LNCaP clone FGC (cell line): ENCODE data around the gene SPATA9.

Experiments
- DNase-seq: peaks from one replicate; pipeline ENCODE4 v3.0.0-alpha.2; 2011; ENCODE audit warnings: low read depth
- H3K4me3 ChIP-seq: 2 replicates; pipeline ENCODE4 v1.5.1; 2011; ENCODE audit warnings: mild to moderate bottlenecking, low read depth, low read length, control low read depth
- TF ChIP-seq, protein P1 (sequence below): IDR thresholded peaks from 2 replicates; pipeline ENCODE4 v1.5.1; 2012; ENCODE audit warnings: mild to moderate bottlenecking; ENCODE audit not compliant: control insufficient read depth, insufficient read depth; ENCODE audit errors: extremely low read depth

The SPATA9 gene

DNA sequence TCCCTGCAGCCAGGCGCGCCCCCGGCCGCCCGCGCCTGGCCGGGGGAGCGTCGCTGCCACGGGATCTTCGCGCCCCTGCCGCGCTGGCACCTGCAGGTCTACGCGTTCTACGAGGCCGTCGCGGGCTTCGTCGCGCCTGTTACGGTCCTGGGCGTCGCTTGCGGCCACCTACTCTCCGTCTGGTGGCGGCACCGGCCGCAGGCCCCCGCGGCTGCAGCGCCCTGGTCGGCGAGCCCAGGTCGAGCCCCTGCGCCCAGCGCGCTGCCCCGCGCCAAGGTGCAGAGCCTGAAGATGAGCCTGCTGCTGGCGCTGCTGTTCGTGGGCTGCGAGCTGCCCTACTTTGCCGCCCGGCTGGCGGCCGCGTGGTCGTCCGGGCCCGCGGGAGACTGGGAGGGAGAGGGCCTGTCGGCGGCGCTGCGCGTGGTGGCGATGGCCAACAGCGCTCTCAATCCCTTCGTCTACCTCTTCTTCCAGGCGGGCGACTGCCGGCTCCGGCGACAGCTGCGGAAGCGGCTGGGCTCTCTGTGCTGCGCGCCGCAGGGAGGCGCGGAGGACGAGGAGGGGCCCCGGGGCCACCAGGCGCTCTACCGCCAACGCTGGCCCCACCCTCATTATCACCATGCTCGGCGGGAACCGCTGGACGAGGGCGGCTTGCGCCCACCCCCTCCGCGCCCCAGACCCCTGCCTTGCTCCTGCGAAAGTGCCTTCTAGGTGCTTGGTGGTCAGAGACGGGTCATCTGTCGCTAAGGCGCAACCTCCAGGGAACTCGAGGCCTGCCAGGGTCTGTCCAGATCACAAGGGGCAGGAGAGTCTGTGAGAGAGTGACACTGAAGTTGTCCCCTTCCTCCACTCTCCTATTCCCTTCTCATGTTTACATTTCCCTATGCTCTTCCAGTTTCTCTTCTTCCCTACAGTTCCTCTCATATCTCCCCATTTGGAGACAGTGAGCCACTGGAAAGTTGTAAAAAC is 61.6 kb downstream of the SPATA9 start:
- no peak overlapping the region for H3K4me3 ChIP-seq
- DNase-seq: no peak
- TF ChIP-seq, protein P1, sequence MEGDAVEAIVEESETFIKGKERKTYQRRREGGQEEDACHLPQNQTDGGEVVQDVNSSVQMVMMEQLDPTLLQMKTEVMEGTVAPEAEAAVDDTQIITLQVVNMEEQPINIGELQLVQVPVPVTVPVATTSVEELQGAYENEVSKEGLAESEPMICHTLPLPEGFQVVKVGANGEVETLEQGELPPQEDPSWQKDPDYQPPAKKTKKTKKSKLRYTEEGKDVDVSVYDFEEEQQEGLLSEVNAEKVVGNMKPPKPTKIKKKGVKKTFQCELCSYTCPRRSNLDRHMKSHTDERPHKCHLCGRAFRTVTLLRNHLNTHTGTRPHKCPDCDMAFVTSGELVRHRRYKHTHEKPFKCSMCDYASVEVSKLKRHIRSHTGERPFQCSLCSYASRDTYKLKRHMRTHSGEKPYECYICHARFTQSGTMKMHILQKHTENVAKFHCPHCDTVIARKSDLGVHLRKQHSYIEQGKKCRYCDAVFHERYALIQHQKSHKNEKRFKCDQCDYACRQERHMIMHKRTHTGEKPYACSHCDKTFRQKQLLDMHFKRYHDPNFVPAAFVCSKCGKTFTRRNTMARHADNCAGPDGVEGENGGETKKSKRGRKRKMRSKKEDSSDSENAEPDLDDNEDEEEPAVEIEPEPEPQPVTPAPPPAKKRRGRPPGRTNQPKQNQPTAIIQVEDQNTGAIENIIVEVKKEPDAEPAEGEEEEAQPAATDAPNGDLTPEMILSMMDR: no peak

DNA sequence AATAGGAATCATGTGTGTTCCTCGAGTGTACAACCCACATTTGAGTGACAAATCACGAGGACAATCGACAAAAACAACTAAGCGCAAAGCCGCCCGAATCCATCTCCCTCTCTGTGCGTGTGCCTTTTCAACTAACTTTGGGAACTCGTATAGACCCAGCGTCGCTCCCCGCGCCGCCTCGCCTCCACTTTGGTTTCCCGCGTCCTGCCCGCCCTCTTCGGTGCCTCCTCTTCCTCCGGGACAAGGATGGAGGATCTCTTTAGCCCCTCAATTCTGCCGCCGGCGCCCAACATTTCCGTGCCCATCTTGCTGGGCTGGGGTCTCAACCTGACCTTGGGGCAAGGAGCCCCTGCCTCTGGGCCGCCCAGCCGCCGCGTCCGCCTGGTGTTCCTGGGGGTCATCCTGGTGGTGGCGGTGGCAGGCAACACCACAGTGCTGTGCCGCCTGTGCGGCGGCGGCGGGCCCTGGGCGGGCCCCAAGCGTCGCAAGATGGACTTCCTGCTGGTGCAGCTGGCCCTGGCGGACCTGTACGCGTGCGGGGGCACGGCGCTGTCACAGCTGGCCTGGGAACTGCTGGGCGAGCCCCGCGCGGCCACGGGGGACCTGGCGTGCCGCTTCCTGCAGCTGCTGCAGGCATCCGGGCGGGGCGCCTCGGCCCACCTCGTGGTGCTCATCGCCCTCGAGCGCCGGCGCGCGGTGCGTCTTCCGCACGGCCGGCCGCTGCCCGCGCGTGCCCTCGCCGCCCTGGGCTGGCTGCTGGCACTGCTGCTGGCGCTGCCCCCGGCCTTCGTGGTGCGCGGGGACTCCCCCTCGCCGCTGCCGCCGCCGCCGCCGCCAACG is 62.5 kb downstream of the SPATA9 start, which contains the start of gene GPR150:
GPR150 (plus strand) TSS at position 58 of the 840 bp plus-strand sequence; CDS start at position 247, 189 bp downstream.
- TF ChIP-seq, protein P1: no peak
- DNase-seq: no peak
- no peak within 1 kb of the TSS for H3K4me3 ChIP-seq

DNA sequence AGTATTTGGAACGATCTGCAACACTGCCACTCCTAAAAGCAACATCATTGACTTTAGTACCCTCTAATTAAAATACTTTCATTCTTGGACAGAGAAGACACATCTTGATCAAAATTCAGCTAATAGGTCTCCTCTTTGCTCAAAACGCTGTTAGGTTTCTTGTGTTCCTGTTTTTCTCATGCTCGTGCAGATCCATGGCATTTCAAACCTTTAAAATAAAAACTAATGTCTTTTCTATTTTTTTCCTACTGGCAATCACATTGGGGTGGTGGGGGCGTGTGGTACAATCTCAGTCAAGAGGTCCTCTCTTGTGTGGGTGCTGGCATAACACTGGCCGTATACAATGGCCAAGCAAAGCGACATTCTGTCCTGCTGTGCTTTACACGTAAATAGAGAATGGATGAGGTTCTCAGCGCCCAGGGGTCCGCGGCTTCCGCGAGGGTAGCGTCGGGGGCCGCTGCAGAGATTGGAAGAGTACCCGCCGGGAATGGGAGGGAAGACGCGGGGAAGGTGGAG is 63.2 kb downstream of the SPATA9 start:
- no peak for DNase-seq
- no peak overlapping the region for H3K4me3 ChIP-seq
- TF ChIP-seq, protein P1: no peak

DNA sequence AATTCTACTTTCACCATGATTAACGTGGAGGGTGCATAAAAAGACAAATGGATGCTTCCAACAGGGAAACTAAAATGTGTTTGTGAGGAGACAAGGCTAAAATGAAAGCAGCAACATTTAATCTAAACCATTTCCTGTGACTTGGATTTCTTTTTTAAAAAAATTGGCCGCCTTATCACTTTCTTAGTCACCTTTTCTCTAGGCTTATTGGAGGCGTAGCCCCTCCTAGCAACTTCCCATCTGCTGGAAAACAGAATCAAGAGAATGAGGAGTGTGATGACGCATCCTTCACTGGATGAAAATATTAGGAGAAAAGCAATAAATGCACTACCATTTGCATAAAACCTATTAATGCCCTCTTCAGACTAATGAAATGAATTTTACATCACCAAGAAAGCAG is 63.7 kb downstream of the SPATA9 start:
- no peak overlapping the region for H3K4me3 ChIP-seq
- DNase-seq: no peak

DNA sequence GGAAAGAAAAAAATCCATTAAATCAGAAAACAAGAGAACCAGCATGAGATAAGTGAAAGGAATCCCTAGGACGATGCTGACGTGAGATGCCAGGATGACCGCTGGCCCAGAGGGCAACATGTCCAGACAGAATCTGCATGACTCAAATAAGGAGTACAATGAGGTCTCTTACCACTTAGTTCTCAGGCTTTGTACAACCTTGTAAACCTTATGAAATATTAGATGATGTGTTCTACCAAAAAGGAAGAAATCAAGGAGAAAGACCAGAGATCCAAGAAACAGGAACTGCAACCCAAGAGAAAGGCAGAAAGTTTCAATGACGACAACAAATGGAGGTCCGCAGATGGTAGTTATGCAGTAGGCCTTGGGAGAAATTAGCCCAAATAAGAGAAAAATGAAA is 65.7 kb downstream of the SPATA9 start:
- no peak overlapping the region for H3K4me3 ChIP-seq
- TF ChIP-seq, protein P1: no peak
- no peak for DNase-seq

More for the DNA sequence above, 63.7 kb downstream of the SPATA9 start:
- TF ChIP-seq, protein P1: no peak

DNA sequence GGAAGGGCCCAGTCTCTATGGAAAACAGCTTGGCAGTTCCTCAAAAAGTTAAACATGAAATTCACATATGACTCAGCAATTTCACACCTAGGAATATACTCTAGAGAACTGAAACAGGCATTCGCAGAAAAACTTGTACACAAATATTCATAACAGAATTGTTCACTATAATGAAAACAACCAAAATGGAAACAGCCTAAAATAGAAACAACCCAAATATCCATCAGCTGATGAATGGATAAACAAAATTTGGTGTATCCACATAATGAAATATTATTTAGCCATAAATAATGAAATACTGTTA is 67.7 kb downstream of the SPATA9 start:
- no peak for DNase-seq
- no peak overlapping the region for H3K4me3 ChIP-seq
- TF ChIP-seq, protein P1: no peak
